GM23248 (cell line): Measurements from ENCODE around the gene ACSS1. TPM values are rescaled to one million over a fixed set of nuclear protein-coding genes. Genes with fewer than 3 reads are reported as not detected.

ENCODE experiments used
- DNase-seq: peaks from one replicate; pipeline ENCODE4 v3.0.0-alpha.2; 2015
- H2AFZ ChIP-seq: fragments of 200-600 bp; sonication (generic); 2 replicates; pipeline ENCODE4 v1.6.1; 2016; ENCODE audit warnings: antibody characterized with exemption
- H3F3A ChIP-seq: fragments of 200-600 bp; sonication (generic); 2 replicates; pipeline ENCODE4 v1.6.1; 2016; ENCODE audit warnings: mild to moderate bottlenecking, antibody characterized with exemption, mixed run types; ENCODE audit not compliant: insufficient read depth
- H3K27ac ChIP-seq: fragments of 200-600 bp; sonication (generic); 2 replicates; pipeline ENCODE4 v1.5.1; 2016; ENCODE audit warnings: mild to moderate bottlenecking
- H3K27me3 ChIP-seq: fragments of 200-600 bp; sonication (generic); replicated peaks from 2 replicates; pipeline ENCODE4 v1.6.1; 2016; ENCODE audit warnings: mild to moderate bottlenecking; ENCODE audit not compliant: insufficient read depth
- H3K36me3 ChIP-seq: fragments of 200-600 bp; sonication (generic); 2 replicates; pipeline ENCODE4 v1.6.1; 2016; ENCODE audit warnings: low read depth, mild to moderate bottlenecking
- H3K4me1 ChIP-seq: fragments of 200-600 bp; sonication (generic); 2 replicates; pipeline ENCODE4 v1.6.1; 2016; ENCODE audit warnings: mild to moderate bottlenecking; ENCODE audit not compliant: insufficient read depth
- H3K4me2 ChIP-seq: fragments of 200-600 bp; sonication (generic); one replicate; pipeline ENCODE4 v1.6.1; 2016; ENCODE audit warnings: mild to moderate bottlenecking; ENCODE audit not compliant: unreplicated experiment
- H3K4me3 ChIP-seq: fragments of 200-600 bp; sonication (generic); 2 replicates; pipeline ENCODE4 v1.5.1; 2016; ENCODE audit warnings: mild to moderate bottlenecking
- H3K79me2 ChIP-seq: fragments of 200-600 bp; sonication (generic); 2 replicates; pipeline ENCODE4 v1.6.1; 2016; ENCODE audit warnings: mild to moderate bottlenecking; ENCODE audit not compliant: insufficient read depth
- H3K9ac ChIP-seq: fragments of 200-600 bp; sonication (generic); 2 replicates; pipeline ENCODE4 v1.6.1; 2016; ENCODE audit warnings: mild to moderate bottlenecking
- H3K9me2 ChIP-seq: fragments of 200-600 bp; sonication (generic); 2 replicates; pipeline ENCODE4 v1.6.1; 2016; ENCODE audit warnings: mixed run types, mild to moderate bottlenecking, moderate library complexity; ENCODE audit not compliant: insufficient read depth
- H3K9me3 ChIP-seq: fragments of 200-600 bp; sonication (generic); one replicate; pipeline ENCODE4 v1.6.1; 2017; ENCODE audit warnings: low read depth
- H4K20me1 ChIP-seq: fragments of 200-600 bp; sonication (generic); 2 replicates; pipeline ENCODE4 v1.6.0; 2016; ENCODE audit not compliant: insufficient read depth
- EZH2 ChIP-seq: fragments of 200-600 bp; sonication (generic); IDR thresholded peaks from 2 replicates; pipeline ENCODE4 v1.6.1; 2018; ENCODE audit warnings: antibody characterized with exemption, mild to moderate bottlenecking; ENCODE audit not compliant: insufficient read depth, poor library complexity, severe bottlenecking
- EZH2phosphoT487 ChIP-seq: fragments of 200-600 bp; sonication (generic); IDR thresholded peaks from 2 replicates; pipeline ENCODE4 v1.6.1; 2018; ENCODE audit warnings: antibody characterized with exemption, moderate library complexity, mild to moderate bottlenecking, low read depth; ENCODE audit not compliant: insufficient read depth
- WGBS, 2 experiments: methylation state at CpG; one replicate each; pipeline ENCODE4 v1.1.6; 2015 to 2017; ENCODE audit warnings: low lambda C conversion rate in 2 of 2, low coverage in 1 of 2; ENCODE audit errors: missing lambda C conversion rate in 2 of 2; 5-methylcytosine and 5-hydroxymethylcytosine counted together
- in situ Hi-C: fragments of 300-500 bp; cut with MboI; formaldehyde crosslinking; loops from 2 replicates; pipeline ENCODE4 v1.15.0; 2020
- polyA plus RNA-seq: library from polyadenylated mRNA; unstranded; fragments of >200 nt; fragmentation: Nextera tagmentation; extraction: Ambion mirVana; gene quantifications from 2 replicates; pipeline ENCODE4 v1.2.1, GENCODE V29; 2016
- total RNA-seq: library from RNA; depleted of rRNA; stranded (reverse); fragments of >200 nt; shearing (Covaris generic); gene quantifications from 2 replicates; pipeline ENCODE4 v1.2.3, GENCODE V29; 2014

ACSS1 gene
- total and polyA plus RNA-seq, 2 experiments from 2014 or later: 0.94 to 1.1 TPM

- Histone ChIP-seq H3K9me2 (no peaks in the 10 kb centered on the region), H3K4me3 (no peak overlapping the region), H3K27me3 (no peaks in the 10 kb centered on the region), H3K27ac (no peak overlapping the region), H3K4me1 (no peaks in the 10 kb centered on the region), H4K20me1 (no peaks in the 10 kb centered on the region), H3K79me2 (no peaks in the 10 kb centered on the region), H3K36me3 (no peaks in the 10 kb centered on the region), H3K4me2 (no peak overlapping the region), H3K9ac (no peak overlapping the region), H2AFZ (no peak overlapping the region), H3F3A (no peaks in the 10 kb centered on the region), H3K9me3 (no peaks in the 10 kb centered on the region)
- in situ Hi-C loops: no loop called here
- no peak for TF ChIP-seq EZH2
- no peak for TF ChIP-seq EZH2phosphoT487
- 83% methylated on average over 9 of the region's 9 CpGs for WGBS, 2 experiments
- no peak for DNase-seq
Measured at GRCh38 chr20:24964506-24964840, 93.5 kb downstream of the ACSS1 start.

GRCh38 chr20:24963672-24964505 lies 94.0 kb downstream of the ACSS1 start:
- Histone ChIP-seq H3K4me2 (no peak overlapping the region), H3F3A (no peaks in the 10 kb centered on the region), H3K9me3 (no peaks in the 10 kb centered on the region), H4K20me1 (no peaks in the 10 kb centered on the region), H3K4me1 (no peaks in the 10 kb centered on the region), H3K36me3 (no peaks in the 10 kb centered on the region), H3K4me3 (no peak overlapping the region), H2AFZ (no peak overlapping the region), H3K27me3 (no peaks in the 10 kb centered on the region), H3K9me2 (no peaks in the 10 kb centered on the region), H3K27ac (no peak overlapping the region), H3K79me2 (no peaks in the 10 kb centered on the region), H3K9ac (no peak overlapping the region)
- 95 to 96% methylated on average over 21 of the region's 21 CpGs for WGBS, 2 experiments
- no peak for DNase-seq
- TF ChIP-seq EZH2phosphoT487 (no peak), EZH2 (no peak)
- in situ Hi-C loops: no loop called here

GRCh38 chr20:24962510-24962909 lies 95.4 kb downstream of the ACSS1 start:
- no peak overlapping the region for H3K4me2 ChIP-seq
- in situ Hi-C loops: no loop called here
- WGBS, 2 experiments: 96 to 97% methylated on average over 6 of the region's 6 CpGs
- no peaks in the 10 kb centered on the region for H4K20me1 ChIP-seq
- H3F3A ChIP-seq: no peaks in the 10 kb centered on the region
- H3K27me3 ChIP-seq: no peaks in the 10 kb centered on the region
- H3K4me3 ChIP-seq: no peak overlapping the region
- TF ChIP-seq EZH2: no peak
- TF ChIP-seq EZH2phosphoT487: no peak
- H3K4me1 ChIP-seq: no peaks in the 10 kb centered on the region
- no peaks in the 10 kb centered on the region for H3K9me2 ChIP-seq
- no peak overlapping the region for H3K27ac ChIP-seq
- H3K9me3 ChIP-seq: no peaks in the 10 kb centered on the region
- H3K9ac ChIP-seq: no peak overlapping the region
- H3K79me2 ChIP-seq: no peaks in the 10 kb centered on the region
- no peak for DNase-seq
- H2AFZ ChIP-seq: no peak overlapping the region
- H3K36me3 ChIP-seq: no peaks in the 10 kb centered on the region

GRCh38 chr20:24962182-24962492 lies 95.8 kb downstream of the ACSS1 start:
- H3K27me3 ChIP-seq: no peaks in the 10 kb centered on the region
- H3K9ac ChIP-seq: no peak overlapping the region
- H3K27ac ChIP-seq: no peak overlapping the region
- H3K4me1 ChIP-seq: no peaks in the 10 kb centered on the region
- H3K79me2 ChIP-seq: no peaks in the 10 kb centered on the region
- no peaks in the 10 kb centered on the region for H3K9me2 ChIP-seq
- no peaks in the 10 kb centered on the region for H3F3A ChIP-seq
- 78 to 100% methylated on average over 1 to 2 of the region's 2 CpGs for WGBS, 2 experiments
- no peak for DNase-seq
- TF ChIP-seq EZH2phosphoT487 (no peak), EZH2 (no peak)
- no peak overlapping the region for H2AFZ ChIP-seq
- H3K4me3 ChIP-seq: no peak overlapping the region
- H3K36me3 ChIP-seq: no peaks in the 10 kb centered on the region
- H3K4me2 ChIP-seq: no peak overlapping the region
- H3K9me3 ChIP-seq: no peaks in the 10 kb centered on the region
- H4K20me1 ChIP-seq: no peaks in the 10 kb centered on the region
- in situ Hi-C loops: no loop called here
